HL-60 (cell line): ENCODE data around the gene EIF4G3.

ENCODE experiments used
- DNase-seq, 2 experiments: peaks; one replicate each; pipeline ENCODE4 v3.0.0-alpha.2; 2010 to 2020; ENCODE audit warnings: low read depth in 1 of 2, low spot score in 1 of 2
- H3K27ac ChIP-seq: fragments of 250-450 bp; sonication (Bioruptor Pico); replicated peaks from 2 replicates; pipeline ENCODE4 v1.5.1; 2020; ENCODE audit warnings: mild to moderate bottlenecking, moderate library complexity
- H3K27me3 ChIP-seq: fragments of 250-450 bp; sonication (Bioruptor Pico); 2 replicates; pipeline ENCODE4 v1.5.1; 2021; ENCODE audit warnings: mild to moderate bottlenecking, moderate library complexity; ENCODE audit not compliant: insufficient read depth, poor library complexity, severe bottlenecking
- H3K4me3 ChIP-seq: replicated peaks from 2 replicates; pipeline ENCODE4 v1.5.1; 2011; ENCODE audit warnings: mild to moderate bottlenecking, control low read depth, low read length; ENCODE audit not compliant: insufficient read depth
- CTCF ChIP-seq: IDR thresholded peaks from one replicate; pipeline ENCODE4 v1.5.1; 2011; ENCODE audit warnings: low read length, control low read depth, inconsistent platforms; ENCODE audit not compliant: insufficient read depth
- GABPA ChIP-seq: IDR thresholded peaks from 2 replicates; pipeline ENCODE4 v1.6.1; 2012; ENCODE audit warnings: low read depth
- POLR2AphosphoS5 ChIP-seq: IDR thresholded peaks from 2 replicates; pipeline ENCODE4 v1.6.1; 2012; ENCODE audit warnings: low read depth
- REST ChIP-seq: IDR thresholded peaks from 2 replicates; pipeline ENCODE4 v1.6.1; 2012; ENCODE audit warnings: low read depth; ENCODE audit not compliant: insufficient replicate concordance
- SPI1 ChIP-seq: IDR thresholded peaks from 2 replicates; pipeline ENCODE4 v1.6.1; 2012; ENCODE audit warnings: low read depth, mild to moderate bottlenecking, borderline replicate concordance

The EIF4G3 gene

GRCh38 chr1:20786253-20787028, 390.3 kb downstream of the EIF4G3 start:
- TF ChIP-seq GABPA (no peak), SPI1 (no peak), REST (no peak), CTCF (no peak), POLR2AphosphoS5 (peak; percentile 73; the same call in 1 of the 2 replicates)
- DNase-seq = peak; percentile 74 to 94

GRCh38 chr1:20785907-20786252, 390.8 kb downstream of the EIF4G3 start:
- DNase-seq = no peak
- peak overlapping the region; percentile 87 for H3K27ac ChIP-seq
- H3K4me3 ChIP-seq = peak overlapping the region; percentile 93
- TF ChIP-seq REST = no peak
- TF ChIP-seq CTCF = no peak
- no peak for TF ChIP-seq SPI1
- TF ChIP-seq POLR2AphosphoS5 = no peak
- no peak for TF ChIP-seq GABPA
- H3K27me3 ChIP-seq = no peaks in the 10 kb centered on the region

More at GRCh38 chr1:20786253-20787028, 390.3 kb downstream of the EIF4G3 start:
- Histone ChIP-seq H3K4me3 (peak overlapping the region; percentile 93), H3K27ac (peak overlapping the region; percentile 87), H3K27me3 (no peaks in the 10 kb centered on the region)

- DNase-seq = no peak
- no peaks in the 10 kb centered on the region for H3K27me3 ChIP-seq
- H3K4me3 ChIP-seq = no peak overlapping the region
- no peak overlapping the region for H3K27ac ChIP-seq
- TF ChIP-seq CTCF (no peak), GABPA (no peak), SPI1 (no peak), POLR2AphosphoS5 (no peak), REST (no peak)
Observed at GRCh38 chr1:20775700-20776099, 401.0 kb downstream of the EIF4G3 start.
